Upper lobe of right lung (tissue), 1 donor: Measurements from ENCODE around the gene BRME1. TPM values are rescaled to one million over a fixed set of nuclear protein-coding genes. Genes with fewer than 3 reads are reported as not detected.

ENCODE experiments used
- ATAC-seq: fragments of 200-7000 bp; cut with Tn5 transposase; one replicate; pipeline ENCODE4 v1.9.1; 2020; ENCODE audit warnings: mild to moderate bottlenecking, moderate library complexity
- DNase-seq: peaks from one replicate; pipeline ENCODE4 v3.0.0-alpha.2; 2020
- H3K27ac ChIP-seq: fragments of 200-600 bp; one replicate; pipeline ENCODE4 v1.8.0; 2022
- H3K27me3 ChIP-seq: fragments of 200-600 bp; one replicate; pipeline ENCODE4 v1.8.0; 2022; ENCODE audit warnings: mild to moderate bottlenecking
- H3K36me3 ChIP-seq: fragments of 200-600 bp; one replicate; pipeline ENCODE4 v1.8.0; 2022
- H3K4me1 ChIP-seq: fragments of 200-600 bp; one replicate; pipeline ENCODE4 v1.8.0; 2022
- H3K4me3 ChIP-seq: fragments of 200-600 bp; one replicate; pipeline ENCODE4 v1.8.0; 2022; ENCODE audit warnings: mild to moderate bottlenecking
- H3K9me3 ChIP-seq: fragments of 200-600 bp; one replicate; pipeline ENCODE4 v1.8.0; 2022
- intact Hi-C: fragments of 100-400 bp; cut with DNase I; formaldehyde crosslinking; loops from one replicate; pipeline ENCODE4 v1.11.0; 2022
- total RNA-seq: library from RNA; stranded (reverse); fragmentation: NEBNext Ultra II Directional; extraction: Animal tissue kit (Norgen Biotek cat#: 25700); gene quantifications from one replicate; pipeline ENCODE4 v1.2.1, GENCODE V29; 2021
- TF ChIP-seq, protein P1 (sequence below): fragments of 200-600 bp; IDR thresholded peaks from one replicate; pipeline ENCODE4 v1.8.0; 2022; ENCODE audit warnings: antibody characterized with exemption
- donor health status: DM: no; HTN: yes; CAD: no; lungs with severe emphysema.

BRME1 gene
- total RNA-seq, 1 donor from 2014 or later = 2.0 TPM

DNA sequence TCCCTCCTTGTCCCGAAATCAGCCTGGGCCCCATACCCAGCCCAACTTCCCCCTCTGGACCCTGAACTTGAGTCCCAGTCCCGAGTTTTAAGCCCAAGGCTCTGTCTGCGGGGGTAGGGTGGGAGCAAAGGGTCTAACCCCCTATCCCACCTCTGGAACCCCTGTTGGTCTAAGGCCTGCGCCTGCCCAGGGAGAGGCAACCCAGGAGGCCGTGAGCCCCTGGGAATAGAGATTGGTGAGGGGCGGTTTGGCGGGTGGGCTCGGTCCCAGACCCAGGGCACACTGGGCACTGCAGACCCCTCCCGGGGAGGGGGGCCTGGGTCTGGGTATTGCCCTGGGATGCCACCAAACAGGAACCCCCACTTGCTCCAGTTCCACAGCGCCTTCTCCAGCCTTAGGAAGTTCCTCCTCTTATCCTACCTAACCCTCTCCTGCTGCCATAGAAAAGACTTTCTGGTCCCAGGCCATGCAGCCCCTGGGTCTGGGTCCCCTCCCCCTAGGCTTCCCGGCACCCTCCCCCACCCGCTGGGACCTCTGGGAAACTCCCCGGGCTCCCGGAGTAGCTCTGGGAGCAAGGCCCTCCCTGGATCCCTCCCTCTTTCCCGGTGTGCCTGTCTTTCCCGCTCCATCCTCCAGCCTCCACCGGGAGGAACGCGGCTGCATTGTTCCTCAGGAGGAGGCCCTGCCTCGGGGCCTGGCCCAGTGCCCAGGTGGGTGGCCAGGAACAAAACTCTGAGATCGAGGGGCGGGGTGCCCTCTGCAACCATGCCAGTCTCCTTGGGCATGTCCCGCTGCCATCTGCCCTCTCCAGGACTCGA, 62.6 kb downstream of the BRME1 start:
- peaks cover 51% of the 10 kb centered on the region for H3K4me1 ChIP-seq
- peak; percentile 77 for DNase-seq
- H3K36me3 ChIP-seq = peaks cover 2% of the 10 kb centered on the region
- no peaks in the 10 kb centered on the region for H3K9me3 ChIP-seq
- intact Hi-C loops = no loop called here
- H3K4me3 ChIP-seq = peak overlapping the region; percentile 85
- peak overlapping the region; percentile 100 for H3K27ac ChIP-seq
- TF ChIP-seq, protein P1, sequence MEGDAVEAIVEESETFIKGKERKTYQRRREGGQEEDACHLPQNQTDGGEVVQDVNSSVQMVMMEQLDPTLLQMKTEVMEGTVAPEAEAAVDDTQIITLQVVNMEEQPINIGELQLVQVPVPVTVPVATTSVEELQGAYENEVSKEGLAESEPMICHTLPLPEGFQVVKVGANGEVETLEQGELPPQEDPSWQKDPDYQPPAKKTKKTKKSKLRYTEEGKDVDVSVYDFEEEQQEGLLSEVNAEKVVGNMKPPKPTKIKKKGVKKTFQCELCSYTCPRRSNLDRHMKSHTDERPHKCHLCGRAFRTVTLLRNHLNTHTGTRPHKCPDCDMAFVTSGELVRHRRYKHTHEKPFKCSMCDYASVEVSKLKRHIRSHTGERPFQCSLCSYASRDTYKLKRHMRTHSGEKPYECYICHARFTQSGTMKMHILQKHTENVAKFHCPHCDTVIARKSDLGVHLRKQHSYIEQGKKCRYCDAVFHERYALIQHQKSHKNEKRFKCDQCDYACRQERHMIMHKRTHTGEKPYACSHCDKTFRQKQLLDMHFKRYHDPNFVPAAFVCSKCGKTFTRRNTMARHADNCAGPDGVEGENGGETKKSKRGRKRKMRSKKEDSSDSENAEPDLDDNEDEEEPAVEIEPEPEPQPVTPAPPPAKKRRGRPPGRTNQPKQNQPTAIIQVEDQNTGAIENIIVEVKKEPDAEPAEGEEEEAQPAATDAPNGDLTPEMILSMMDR = no peak
- no peak for ATAC-seq
- H3K27me3 ChIP-seq = no peaks in the 10 kb centered on the region

DNA sequence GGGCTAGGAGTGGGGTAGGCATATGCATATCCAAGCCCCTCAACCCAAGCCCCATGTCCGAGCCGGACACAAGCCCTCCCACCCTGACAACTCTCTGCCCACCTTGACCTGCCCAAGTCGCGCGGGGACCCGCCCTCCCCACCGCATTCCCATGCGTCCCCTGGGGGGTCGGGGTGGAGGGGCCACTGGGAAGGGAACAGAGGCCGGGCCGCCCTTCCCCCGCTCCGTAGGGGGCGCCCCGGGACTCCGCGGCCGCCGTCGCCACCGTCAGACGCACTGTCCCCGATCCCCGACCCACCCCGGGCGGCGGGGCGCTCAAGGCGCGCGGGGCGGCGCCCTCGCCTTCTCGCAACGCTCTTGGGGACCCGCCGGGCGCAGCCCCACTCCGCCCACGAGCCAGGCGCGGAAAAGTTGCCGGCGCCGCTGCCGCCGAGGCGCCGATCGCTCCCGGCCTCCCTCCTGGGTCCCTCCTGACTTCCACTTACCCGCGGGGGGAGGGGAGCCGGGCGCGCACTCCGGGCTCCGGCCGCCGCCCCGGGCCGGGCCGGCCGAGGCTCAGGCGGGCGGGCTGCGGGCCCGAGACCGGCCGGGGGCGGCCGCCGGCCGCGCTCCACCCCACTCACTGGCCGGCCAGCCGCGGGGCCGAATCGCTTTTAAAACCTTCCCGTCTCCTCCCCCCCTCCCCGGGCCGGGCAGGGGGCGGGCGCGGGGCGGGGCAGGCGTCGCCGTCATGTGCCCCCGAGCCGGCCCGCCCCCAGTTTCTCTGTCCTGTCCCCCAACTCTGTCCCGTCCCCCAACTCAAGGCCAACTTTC, 63.4 kb downstream of the BRME1 start:
- TF ChIP-seq, protein P1 = peak; percentile 16
- no peaks in the 10 kb centered on the region for H3K27me3 ChIP-seq
- peak overlapping the region; percentile 100 for H3K27ac ChIP-seq
- H3K4me3 ChIP-seq = peak overlapping the region; percentile 85
- peaks cover 52% of the 10 kb centered on the region for H3K4me1 ChIP-seq
- intact Hi-C loops = no loop called here
- H3K36me3 ChIP-seq = peaks cover 7% of the 10 kb centered on the region
- DNase-seq = peak; percentile 93
- peak; percentile 45 for ATAC-seq
- no peaks in the 10 kb centered on the region for H3K9me3 ChIP-seq

DNA sequence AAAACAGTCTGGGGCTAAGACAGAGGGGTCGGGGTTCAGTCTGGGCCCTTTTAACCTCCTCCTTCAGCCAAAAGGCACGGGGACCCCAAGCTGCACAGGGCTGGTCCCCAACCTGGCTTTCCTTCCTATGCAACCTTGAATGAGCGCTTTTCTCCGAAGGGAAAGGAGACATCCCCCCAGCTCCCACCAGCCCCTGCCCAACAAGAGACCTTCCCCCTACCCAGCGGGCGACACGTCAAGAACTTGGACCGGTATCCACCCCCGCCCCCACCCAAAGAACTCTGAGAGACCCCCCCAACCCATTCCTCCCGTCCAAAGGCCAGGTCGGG, 64.0 kb downstream of the BRME1 start:
- H3K27ac ChIP-seq = peak overlapping the region; percentile 100
- DNase-seq = no peak
- no peak for ATAC-seq
- intact Hi-C loops = no loop called here
- H3K27me3 ChIP-seq = no peaks in the 10 kb centered on the region
- TF ChIP-seq, protein P1 = no peak
- peak overlapping the region; percentile 85 for H3K4me3 ChIP-seq
- peaks cover 7% of the 10 kb centered on the region for H3K36me3 ChIP-seq
- H3K4me1 ChIP-seq = peaks cover 54% of the 10 kb centered on the region
- H3K9me3 ChIP-seq = no peaks in the 10 kb centered on the region

DNA sequence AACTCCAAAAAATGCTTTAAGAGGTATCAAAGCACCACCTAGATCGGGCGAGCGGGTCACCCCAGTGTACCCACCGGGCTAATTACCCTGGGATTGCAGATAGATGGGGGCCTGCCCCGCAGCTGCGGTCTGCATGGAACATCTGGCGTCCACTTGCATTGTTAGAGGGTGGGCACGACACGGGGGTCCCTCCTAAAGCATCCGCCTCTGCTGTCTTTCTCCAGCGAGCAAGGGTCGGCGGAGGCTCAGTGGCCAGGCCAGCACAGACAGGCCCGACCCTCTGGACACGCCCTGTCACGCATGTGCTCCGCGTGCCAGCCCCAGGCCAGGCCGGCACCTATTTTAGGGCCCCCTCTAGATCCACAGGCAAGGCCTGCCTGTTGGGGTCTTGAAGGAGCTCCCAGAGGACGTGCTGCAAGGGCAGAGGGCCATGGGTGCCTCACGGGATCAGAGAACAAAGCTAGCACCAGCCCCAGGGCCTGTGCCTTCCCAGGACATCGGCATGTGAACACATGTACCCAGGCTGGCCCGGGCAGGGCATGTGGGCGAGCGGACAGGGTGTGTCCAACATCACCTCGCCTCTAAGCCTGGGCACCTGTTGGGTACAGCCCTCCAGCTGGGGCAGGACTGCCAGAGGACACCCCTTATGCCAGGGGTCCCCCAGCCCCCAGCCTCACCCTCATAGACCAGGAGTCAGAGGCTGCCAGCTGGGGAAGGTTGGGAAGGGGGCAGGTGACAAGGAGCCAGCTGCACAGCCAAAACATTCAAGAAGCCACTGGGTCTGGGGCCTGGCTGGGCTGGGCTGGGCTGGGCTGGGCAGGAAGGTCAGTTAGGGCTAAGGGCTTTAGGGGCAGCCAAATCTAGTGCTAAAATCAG, 64.6 kb downstream of the BRME1 start:
- Histone ChIP-seq H3K36me3 (peaks cover 12% of the 10 kb centered on the region), H3K4me1 (peaks cover 53% of the 10 kb centered on the region), H3K4me3 (peak overlapping the region; percentile 85), H3K9me3 (no peaks in the 10 kb centered on the region), H3K27ac (peak overlapping the region; percentile 100), H3K27me3 (no peaks in the 10 kb centered on the region)
- peak; percentile 90 for DNase-seq
- intact Hi-C loops = no loop called here
- peak; percentile 39 for ATAC-seq
- TF ChIP-seq, protein P1 = no peak

DNA sequence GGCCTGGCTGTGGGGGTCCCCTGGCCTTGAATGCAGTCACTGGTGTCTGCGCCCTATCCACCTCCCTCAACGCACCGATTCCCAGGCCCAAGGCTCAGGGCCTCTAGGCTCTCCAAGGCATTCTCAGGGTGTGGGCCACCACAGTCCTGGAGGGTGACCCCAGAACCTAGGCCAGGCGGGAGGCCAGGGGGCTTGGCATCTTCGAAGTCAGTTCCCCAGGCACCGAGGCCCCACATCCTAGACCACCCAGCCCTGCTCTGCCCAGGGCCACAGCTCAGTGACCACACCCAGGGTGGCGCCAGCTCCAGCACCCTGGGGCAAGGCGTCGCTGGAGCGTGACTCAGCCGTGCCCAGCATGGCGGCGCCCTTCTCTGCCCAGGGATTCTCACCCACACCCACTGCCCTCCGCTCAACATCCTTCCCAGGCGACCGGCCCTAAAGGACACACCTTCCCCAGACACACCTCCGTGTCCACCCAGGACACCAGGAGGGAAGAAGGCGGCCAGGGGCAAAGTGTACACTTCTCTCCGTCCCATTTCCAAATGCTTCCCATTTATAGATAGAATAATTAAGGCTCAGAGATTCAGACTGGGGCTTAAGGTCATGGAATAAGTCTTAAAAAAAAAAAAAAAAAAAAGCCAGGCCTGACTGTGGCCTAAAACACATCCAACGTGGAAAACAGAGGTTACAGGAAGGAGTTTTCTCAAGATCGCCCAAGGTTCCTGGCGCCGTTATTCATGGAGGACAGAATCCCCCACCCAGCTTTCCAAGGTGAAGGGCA, 65.4 kb downstream of the BRME1 start:
- H3K27me3 ChIP-seq = no peaks in the 10 kb centered on the region
- intact Hi-C loops = no loop called here
- DNase-seq = peak; percentile 84
- ATAC-seq = peak; percentile 38
- peak overlapping the region; percentile 85 for H3K4me3 ChIP-seq
- TF ChIP-seq, protein P1 = no peak
- peak overlapping the region; percentile 100 for H3K27ac ChIP-seq
- H3K4me1 ChIP-seq = peaks cover 55% of the 10 kb centered on the region
- H3K9me3 ChIP-seq = no peaks in the 10 kb centered on the region
- H3K36me3 ChIP-seq = peaks cover 20% of the 10 kb centered on the region
